K562 (cell line): ENCODE results near the gene HOXB1. TPM values are rescaled to one million over a fixed set of nuclear protein-coding genes. Genes with fewer than 3 reads are reported as not detected.

Experiments used
- ATAC-seq: fragments of 200-7000 bp; cut with Tn5 transposase; 3 replicates; pipeline ENCODE4 v1.9.1; 2020; ENCODE audit warnings: moderate library complexity
- BruUV-seq: library from RNA; stranded (reverse); fragments of 400-500 nt; replicated peaks from 2 replicates; lab custom pipeline; 2021; lab: Mats Ljungman, UMichigan
- CTCF ChIA-PET: fragments of 300-600 bp; formaldehyde crosslinking; extraction: SDS; loops from one replicate; lab custom pipeline; 2021; ENCODE audit warnings: low intra/inter-chr PET ratio; lab: Yijun Ruan, JAX
- POLR2A ChIA-PET: fragments of 300-600, 350-650 bp; sonication (Branson Sonifier 250); formaldehyde crosslinking; extraction: SDS; loops from one replicate; lab custom pipeline; 2021; ENCODE audit warnings: antibody characterized with exemption, inconsistent platforms; lab: Yijun Ruan, JAX
- DNase-seq, 4 experiments: peaks; one replicate each; pipeline versions ENCODE4 v3.0.0 to v3.0.0-alpha.2; 2011 to 2018; ENCODE audit warnings: low spot score in 3 of 4, mixed read lengths in 3 of 4; ENCODE audit errors: extremely low read depth in 1 of 4
- FAIRE-seq: peaks from 2 replicates; lab custom pipeline; 2011; peaks lifted over from hg19 to GRCh38; lab: Jason Lieb, UNC
- H2AFZ ChIP-seq: 2 replicates; pipeline ENCODE4 v1.6.0; 2011; ENCODE audit warnings: low read depth, low read length, control low read depth, inconsistent platforms
- H3K27ac ChIP-seq: fragments of 200-600 bp; 3 replicates; pipeline ENCODE4 v1.8.0; 2011; ENCODE audit warnings: low read depth, mild to moderate bottlenecking, control low read depth, inconsistent platforms, low read length, moderate library complexity, mixed read lengths; ENCODE audit errors: extremely low read depth
- H3K27me3 ChIP-seq, 2 experiments: fragments of 300-600 bp in 1 of 2; 2 replicates in 1 of 2; 3 replicates in 1 of 2; pipeline versions ENCODE4 v1.6.0 to v1.8.0; 2011; ENCODE audit warnings: inconsistent platforms in 2 of 2, low read length in 2 of 2, mild to moderate bottlenecking in 1 of 2, mixed read lengths in 1 of 2, moderate library complexity in 1 of 2; ENCODE audit not compliant: control insufficient read depth in 2 of 2, insufficient read depth in 2 of 2
- H3K36me3 ChIP-seq: fragments of 300-600 bp; 3 replicates; pipeline ENCODE4 v1.8.0; 2011; ENCODE audit warnings: mild to moderate bottlenecking, low read length, inconsistent platforms; ENCODE audit not compliant: control insufficient read depth, insufficient read depth
- H3K4me1 ChIP-seq, 2 experiments: fragments of 200-600 bp in 1 of 2; replicated peaks in 1 of 2; 2 replicates in 1 of 2; 3 replicates in 1 of 2; pipeline versions ENCODE4 v1.5.1 to v1.8.0; 2011; ENCODE audit warnings: inconsistent platforms in 2 of 2, low read length in 2 of 2, mild to moderate bottlenecking in 1 of 2, mixed read lengths in 1 of 2, moderate library complexity in 1 of 2; ENCODE audit not compliant: control insufficient read depth in 2 of 2, insufficient read depth in 2 of 2
- H3K4me2 ChIP-seq: 2 replicates; pipeline ENCODE4 v1.6.1; 2011; ENCODE audit warnings: low read length, control low read depth, inconsistent platforms, mixed read lengths; ENCODE audit not compliant: insufficient read depth
- H3K4me3 ChIP-seq: fragments of 200-600 bp; sonication (generic), shearing (Covaris generic); 2 replicates; pipeline ENCODE4 v1.5.1; 2016; ENCODE audit warnings: control low read depth, inconsistent platforms
- H3K79me2 ChIP-seq: fragments of 200-600 bp; 3 replicates; pipeline ENCODE4 v1.8.0; 2011; ENCODE audit warnings: low read length, inconsistent platforms; ENCODE audit not compliant: control insufficient read depth, insufficient read depth
- H3K9ac ChIP-seq, 2 experiments: 2 replicates each; pipeline versions ENCODE4 v1.6.0 to v1.6.1; 2011; ENCODE audit warnings: low read depth in 2 of 2, low read length in 2 of 2, control low read depth in 1 of 2, inconsistent platforms in 1 of 2, mild to moderate bottlenecking in 1 of 2, mixed read lengths in 1 of 2; ENCODE audit not compliant: insufficient read depth in 1 of 2
- H3K9me1 ChIP-seq: one replicate; pipeline ENCODE4 v1.6.0; 2011; ENCODE audit warnings: inconsistent platforms, mild to moderate bottlenecking, low read length, moderate library complexity; ENCODE audit not compliant: control insufficient read depth, insufficient read depth
- H3K9me3 ChIP-seq: replicated peaks from 2 replicates; pipeline ENCODE4 v1.5.1; 2011; ENCODE audit warnings: low read depth, low read length, inconsistent platforms; ENCODE audit not compliant: control insufficient read depth, insufficient read depth
- H4K20me1 ChIP-seq: replicated peaks from 2 replicates; pipeline ENCODE4 v1.6.1; 2011; ENCODE audit warnings: low read length, inconsistent platforms, mixed read lengths; ENCODE audit not compliant: control insufficient read depth, insufficient read depth
- BRD9 ChIP-seq: fragments of 450-650 bp; IDR thresholded peaks from 2 replicates; pipeline ENCODE4 v1.6.1; 2018; ENCODE audit warnings: low read depth; ENCODE audit not compliant: partially characterized antibody
- CREM ChIP-seq: IDR thresholded peaks from 2 replicates; pipeline ENCODE4 v1.6.1; 2014; ENCODE audit warnings: antibody characterized with exemption, low read depth
- HCFC1 ChIP-seq: IDR thresholded peaks from 2 replicates; pipeline ENCODE4 v1.6.1; 2012; ENCODE audit warnings: low read depth, low read length, improper control_type of control experiment
- HDAC8 ChIP-seq: fragments of 450-650 bp; IDR thresholded peaks from 2 replicates; pipeline ENCODE4 v1.6.1; 2016; ENCODE audit warnings: mild to moderate bottlenecking, missing genetic modification characterization, moderate library complexity, missing compliant biosample characterization
- KDM5B ChIP-seq: fragments of 200-600 bp; sonication (generic); IDR thresholded peaks from 2 replicates; pipeline ENCODE4 v1.6.1; 2012; ENCODE audit warnings: low read depth, mild to moderate bottlenecking, moderate library complexity, low read length, control low read depth, inconsistent platforms; ENCODE audit not compliant: insufficient replicate concordance
- MEF2A ChIP-seq: IDR thresholded peaks from 2 replicates; pipeline ENCODE4 v1.6.1; 2011; ENCODE audit warnings: low read depth, mild to moderate bottlenecking, low read length, moderate library complexity; ENCODE audit not compliant: control insufficient read depth
- PHF21A ChIP-seq: fragments of 450-650 bp; IDR thresholded peaks from 2 replicates; pipeline ENCODE4 v1.6.1; 2017; ENCODE audit warnings: low read depth, borderline replicate concordance
- RBBP5 ChIP-seq: fragments of 200-600 bp; sonication (generic); IDR thresholded peaks from 2 replicates; pipeline ENCODE4 v1.6.1; 2012; ENCODE audit warnings: borderline replicate concordance, mild to moderate bottlenecking, low read length, control low read depth, inconsistent platforms; ENCODE audit not compliant: insufficient read depth, poor library complexity, severe bottlenecking
- SIX5 ChIP-seq, 2 experiments: IDR thresholded peaks; 2 replicates each; pipeline ENCODE4 v1.6.1; 2011; ENCODE audit warnings: low read length in 2 of 2, borderline replicate concordance in 1 of 2, low read depth in 1 of 2, mild to moderate bottlenecking in 1 of 2, moderate library complexity in 1 of 2; ENCODE audit not compliant: insufficient read depth in 1 of 2
- SMAD2 ChIP-seq: fragments of 150-350 bp; IDR thresholded peaks from 2 replicates; pipeline ENCODE4 v1.6.1; 2014; ENCODE audit warnings: low read depth, mild to moderate bottlenecking, low read length
- SMARCE1 ChIP-seq: fragments of 450-650 bp; IDR thresholded peaks from 2 replicates; pipeline ENCODE4 v1.7.1; 2016; ENCODE audit warnings: mild to moderate bottlenecking
- TCF3 ChIP-seq: sonication (generic); formaldehyde crosslinking; IDR thresholded peaks from 2 replicates; pipeline ENCODE4 v1.4.0; 2020; ENCODE audit warnings: mild to moderate bottlenecking, missing genetic modification reagents
- TRIM24 ChIP-seq, 2 experiments: fragments of 450-650 bp; IDR thresholded peaks; 2 replicates each; pipeline ENCODE4 v1.6.1; 2016
- YY1 ChIP-seq, 3 experiments: IDR thresholded peaks; 2 replicates each; pipeline ENCODE4 v1.6.1; 2011; ENCODE audit warnings: low read length in 2 of 3, mild to moderate bottlenecking in 2 of 3, moderate library complexity in 2 of 3, borderline replicate concordance in 1 of 3, control low read depth in 1 of 3, low read depth in 1 of 3; ENCODE audit not compliant: insufficient read depth in 3 of 3, insufficient replicate concordance in 2 of 3, control insufficient read depth in 1 of 3, insufficient read length in 1 of 3; ENCODE audit errors: extremely low read depth in 1 of 3
- ZNF133 ChIP-seq: fragments of 250-450 bp; sonication (Bioruptor Pico); IDR thresholded peaks from 2 replicates; pipeline ENCODE4 v1.4.0; 2020; ENCODE audit warnings: mild to moderate bottlenecking
- ZNF311 ChIP-seq: fragments of 250-450 bp; sonication (Bioruptor Pico); IDR thresholded peaks from 2 replicates; pipeline ENCODE4 v1.4.0; 2020; ENCODE audit warnings: mild to moderate bottlenecking, moderate library complexity
- WGBS: fragments of 100-300 bp; shearing (Covaris generic); methylation state at CpG from one replicate; pipeline ENCODE4 v1.1.6; 2016; ENCODE audit warnings: low coverage, mixed read lengths; ENCODE audit not compliant: insufficient coverage; ENCODE audit errors: missing lambda C conversion rate; 5-methylcytosine and 5-hydroxymethylcytosine counted together
- in situ Hi-C: fragments of 300-500 bp; cut with MboI; formaldehyde crosslinking; loops from 4 replicates; pipeline ENCODE4 v1.15.0; 2018; ENCODE audit warnings: inconsistent platforms, mixed read lengths
- intact Hi-C: fragments of 100-400 bp; cut with micrococcal nuclease; formaldehyde crosslinking; loops from 2 replicates; pipeline ENCODE4 v1.14.2; 2022
- polyA plus RNA-seq, 8 experiments: library from polyadenylated mRNA; depleted of rRNA in 4 of 8; stranded (reverse) in 5 of 8; unstranded in 3 of 8; fragments of >200 nt; fragmentation: Nextera tagmentation in 2 of 8; fragmentation: Illumina TruSeq in 1 of 8; extraction: Ambion mirVana in 2 of 8; extraction: Trizol in 1 of 8; gene quantifications; 2 replicates each; pipeline versions ENCODE4 v1.2.1 to v1.2.3, GENCODE V29; 2011 to 2014; ENCODE audit warnings: inconsistent platforms in 1 of 8, missing spikeins in 1 of 8
- total RNA-seq, 7 experiments: library from RNA; depleted of rRNA in 6 of 7; stranded (reverse); fragments of >200 nt in 6 of 7; fragmentation: Illumina TruSeq in 2 of 7; extraction: Trizol in 2 of 7; gene quantifications; 2 replicates each; pipeline versions ENCODE4 v1.2.1 to v1.2.3, GENCODE V29; 2011 to 2021; ENCODE audit warnings: low replicate concordance in 1 of 7
- TF ChIP-seq, protein P1 (sequence below): sonication (generic); IDR thresholded peaks from 2 replicates; pipeline ENCODE4 v1.6.1; 2016
- TF ChIP-seq, protein P2 (sequence below): fragments of 250-450 bp; sonication (Bioruptor Pico); IDR thresholded peaks from 2 replicates; pipeline ENCODE4 v1.9.0; 2021; ENCODE audit warnings: mild to moderate bottlenecking, inconsistent platforms

Gene HOXB1
- total and polyA plus RNA-seq, 9 of the 15 experiments (the other 6 are each of a cell fraction or from before 2014, with no cell fraction given): 0.04 TPM; not detected in 8

DNA sequence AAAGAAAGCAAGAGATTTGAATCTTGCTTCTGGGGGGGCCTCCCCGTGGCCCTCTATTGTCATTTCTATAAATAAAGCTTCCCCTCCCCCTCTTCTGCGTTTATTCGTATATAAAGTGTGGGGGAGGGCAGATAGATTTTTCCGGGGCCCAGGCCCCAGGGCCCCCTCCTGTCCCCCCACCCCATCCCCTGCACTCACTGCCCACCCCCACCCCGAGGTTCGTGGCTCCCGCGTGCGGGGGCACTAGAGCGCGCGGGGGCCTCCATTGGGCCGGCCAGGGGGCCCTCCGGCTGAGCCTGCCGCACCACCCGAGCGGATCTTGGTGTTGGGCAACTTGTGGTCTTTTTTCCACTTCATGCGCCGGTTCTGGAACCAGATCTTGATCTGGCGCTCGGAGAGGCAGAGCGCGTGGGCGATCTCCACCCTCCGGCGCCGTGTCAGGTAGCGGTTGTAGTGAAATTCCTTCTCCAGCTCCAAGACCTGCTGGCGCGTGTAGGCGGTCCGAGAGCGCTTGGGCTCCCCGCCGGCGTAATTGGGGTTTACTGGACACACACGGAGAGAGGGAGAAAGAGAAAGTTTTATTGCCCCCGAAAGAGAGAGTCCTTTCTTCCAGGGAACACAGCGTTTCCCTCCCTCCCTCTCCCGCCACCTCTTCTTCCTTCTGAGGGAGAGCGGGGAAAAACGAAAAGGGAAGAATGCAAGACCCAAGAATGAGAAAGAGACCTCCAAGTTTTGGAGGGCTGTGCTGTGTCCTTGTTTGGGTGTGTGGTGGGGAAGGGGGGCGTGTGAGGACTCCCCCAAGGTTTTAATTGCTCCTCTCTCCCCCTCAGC lies 45.9 kb upstream of the HOXB1 start:
- in situ Hi-C loops (no loop called here), intact Hi-C loops (no loop called here)
- peak overlapping the region; percentile 93 for H3K4me2 ChIP-seq
- FAIRE-seq (peak; percentile 57), ATAC-seq (peak; percentile 21), DNase-seq (peak; percentile 63 to 82 (median 74))
- H3K9me1 ChIP-seq: no peaks in the 10 kb centered on the region
- H3K9me3 ChIP-seq: no peaks in the 10 kb centered on the region
- H3K4me1 ChIP-seq: peaks cover 36 to 57% of the 10 kb centered on the region in 2 experiments
- no peaks in the 10 kb centered on the region for H4K20me1 ChIP-seq
- 2% methylated on average over 28 of the region's 43 CpGs for WGBS
- H3K79me2 ChIP-seq: peaks cover 98% of the 10 kb centered on the region
- ChIA-PET POLR2A (interaction anchor here (0.9 to 1.2 kb wide), 4 partner anchors 13 to 163 kb away, joined by 3 read pairs; no protein-coding TSS in a partner anchor), CTCF (no interaction called here)
- H3K27me3 ChIP-seq: no peaks in the 10 kb centered on the region
- BruUV-seq: no TSS peak
- H3K36me3 ChIP-seq: peaks cover 46% of the 10 kb centered on the region
- H3K27ac ChIP-seq: peak overlapping the region; percentile 95
- H3K4me3 ChIP-seq: peak overlapping the region; percentile 71
- H2AFZ ChIP-seq: peak overlapping the region; percentile 27; the same call in 1 of the 2 replicates
- H3K9ac ChIP-seq: peak overlapping the region; percentile 95 to 97
- TF ChIP-seq KDM5B (no peak), SIX5 (IDR thresholded peaks at IDR 0.05; ENCODE audit: borderline replicate concordance in 1 of 2, insufficient read depth in 1 of 2, low read depth in 1 of 2, low read length in 2 of 2) (no peak), ZNF311 (CRISPR knock-in tag) (no peak), SMARCE1 (0 out of 2 replicates have a peak, but pooled peaks have one; percentile 13), HDAC8 (no peak), RBBP5 (peak; percentile 2), SMAD2 (no peak), BRD9 (no peak), ZNF133 (CRISPR knock-in tag) (no peak), PHF21A (no peak), TRIM24 (IDR thresholded peaks at IDR 0.05) (no peak), HCFC1 (no peak), YY1 (IDR thresholded peaks at IDR 0.05; ENCODE audit: borderline replicate concordance in 1 of 3, control insufficient read depth in 1 of 3, extremely low read depth in 1 of 3, insufficient read depth in 3 of 3, insufficient read length in 1 of 3, insufficient replicate concordance in 2 of 3, low read depth in 1 of 3, low read length in 2 of 3) (peak in 2 of 3 experiments; percentile 9 to 22), MEF2A (peak; percentile 65; the same call in 1 of the 2 replicates), CREM (peak; percentile 3; the same call in 1 of the 2 replicates), TCF3 (CRISPR knock-in tag) (peak; percentile 19; the same call in 1 of the 2 replicates)
- TF ChIP-seq, protein P1, sequence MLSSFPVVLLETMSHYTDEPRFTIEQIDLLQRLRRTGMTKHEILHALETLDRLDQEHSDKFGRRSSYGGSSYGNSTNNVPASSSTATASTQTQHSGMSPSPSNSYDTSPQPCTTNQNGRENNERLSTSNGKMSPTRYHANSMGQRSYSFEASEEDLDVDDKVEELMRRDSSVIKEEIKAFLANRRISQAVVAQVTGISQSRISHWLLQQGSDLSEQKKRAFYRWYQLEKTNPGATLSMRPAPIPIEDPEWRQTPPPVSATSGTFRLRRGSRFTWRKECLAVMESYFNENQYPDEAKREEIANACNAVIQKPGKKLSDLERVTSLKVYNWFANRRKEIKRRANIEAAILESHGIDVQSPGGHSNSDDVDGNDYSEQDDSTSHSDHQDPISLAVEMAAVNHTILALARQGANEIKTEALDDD: no peak
- TF ChIP-seq, protein P2, sequence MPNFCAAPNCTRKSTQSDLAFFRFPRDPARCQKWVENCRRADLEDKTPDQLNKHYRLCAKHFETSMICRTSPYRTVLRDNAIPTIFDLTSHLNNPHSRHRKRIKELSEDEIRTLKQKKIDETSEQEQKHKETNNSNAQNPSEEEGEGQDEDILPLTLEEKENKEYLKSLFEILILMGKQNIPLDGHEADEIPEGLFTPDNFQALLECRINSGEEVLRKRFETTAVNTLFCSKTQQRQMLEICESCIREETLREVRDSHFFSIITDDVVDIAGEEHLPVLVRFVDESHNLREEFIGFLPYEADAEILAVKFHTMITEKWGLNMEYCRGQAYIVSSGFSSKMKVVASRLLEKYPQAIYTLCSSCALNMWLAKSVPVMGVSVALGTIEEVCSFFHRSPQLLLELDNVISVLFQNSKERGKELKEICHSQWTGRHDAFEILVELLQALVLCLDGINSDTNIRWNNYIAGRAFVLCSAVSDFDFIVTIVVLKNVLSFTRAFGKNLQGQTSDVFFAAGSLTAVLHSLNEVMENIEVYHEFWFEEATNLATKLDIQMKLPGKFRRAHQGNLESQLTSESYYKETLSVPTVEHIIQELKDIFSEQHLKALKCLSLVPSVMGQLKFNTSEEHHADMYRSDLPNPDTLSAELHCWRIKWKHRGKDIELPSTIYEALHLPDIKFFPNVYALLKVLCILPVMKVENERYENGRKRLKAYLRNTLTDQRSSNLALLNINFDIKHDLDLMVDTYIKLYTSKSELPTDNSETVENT (CRISPR knock-in tag): no peak
